ENCODE measurements around the gene MAMDC4. TPM values are rescaled to one million over a fixed set of nuclear protein-coding genes. Genes with fewer than 3 reads are reported as not detected.
A peak's percentile ranks its signal among the peaks of the same experiment; 100 is the strongest.

Gene MAMDC4
- total and polyA plus RNA-seq, 2 of the 13 experiments (the other 11 are each of a cell fraction or from before 2014, with no cell fraction given) = 6.0 to 6.8 TPM

- no peak for ATAC-seq
- POLR2A ChIA-PET = interaction anchor here (1.1 to 1.2 kb wide), 2 partner anchors 10 to 21 kb away, joined by 3 read pairs; no protein-coding TSS in a partner anchor
- Histone ChIP-seq H3K9me3 (ENCODE audit: low read length) (peaks cover 13% of the 10 kb centered on the region), H2AFZ (ENCODE audit: low read length) (no peak overlapping the region), H3K4me2 (ENCODE audit: low read depth, low read length) (no peak overlapping the region), H3K4me3 (replicated peaks in 1 of 3; ENCODE audit: insufficient read depth in 1 of 3, low read depth in 2 of 3, low read length in 3 of 3) (no peak overlapping the region), H3K79me2 (ENCODE audit: insufficient read depth, low read length) (no peaks in the 10 kb centered on the region), H3K27ac (ENCODE audit: extremely low read length, insufficient read depth, low read length) (no peak overlapping the region), H3K27me3 (ENCODE audit: control insufficient read depth in 1 of 2, insufficient read depth in 2 of 2, low read length in 2 of 2) (peaks cover 0 to 4% of the 10 kb centered on the region in 2 experiments; a peak in 3 of 5 replicates), H4K20me1 (ENCODE audit: insufficient read depth, low read length) (no peaks in the 10 kb centered on the region), H3K36me3 (replicated peaks in 1 of 2; ENCODE audit: control insufficient read depth in 1 of 2, insufficient read depth in 2 of 2, low read length in 2 of 2) (no peaks in the 10 kb centered on the region), H3K4me1 (ENCODE audit: insufficient read depth, low read length) (peaks cover 8% of the 10 kb centered on the region; the same call in 1 of the 2 replicates), H3K9ac (ENCODE audit: insufficient read depth, low read depth, low read length) (no peak overlapping the region)
- no peak for FAIRE-seq
- no peak for DNase-seq (ENCODE audit: low spot score)
- CTCF ChIA-PET (ENCODE audit: low intra/inter-chr PET ratio, low total read pairs) = no interaction called here
- WGBS (ENCODE audit: low lambda C conversion rate) = 64% methylated on average over 6 of the region's 6 CpGs
- TF ChIP-seq CEBPG (CRISPR knock-in tag; IDR thresholded peaks at IDR 0.05) (peak; percentile 5; the same call in 1 of the 2 replicates), CEBPB (IDR thresholded peaks at IDR 0.05; ENCODE audit: borderline replicate concordance, low read depth, low read length) (peak; percentile 40; the same call in 1 of the 2 replicates), KLF9 (CRISPR knock-in tag; IDR thresholded peaks at IDR 0.05; ENCODE audit: low read depth) (no peak), YEATS4 (CRISPR knock-in tag; IDR thresholded peaks at IDR 0.05; ENCODE audit: borderline replicate concordance) (no peak), ZNF616 (CRISPR knock-in tag; IDR thresholded peaks at IDR 0.05; ENCODE audit: low read depth) (no peak), ZFP41 (CRISPR knock-in tag; IDR thresholded peaks at IDR 0.05; ENCODE audit: borderline replicate concordance) (no peak)
- no TSS peak for BruUV-seq (replicated peaks)
- intact Hi-C loops (cut with micrococcal nuclease; ENCODE audit: unreplicated experiment) = no loop called here
- in situ Hi-C loops (cut with HindIII; ENCODE audit: extremely low pct_ligation_motif_present, low pct_unique_long_range_greater_than_20kb) = no loop called here
Measured at GRCh38 chr9:136875155-136875554, 23.0 kb downstream of the MAMDC4 start.

DNA sequence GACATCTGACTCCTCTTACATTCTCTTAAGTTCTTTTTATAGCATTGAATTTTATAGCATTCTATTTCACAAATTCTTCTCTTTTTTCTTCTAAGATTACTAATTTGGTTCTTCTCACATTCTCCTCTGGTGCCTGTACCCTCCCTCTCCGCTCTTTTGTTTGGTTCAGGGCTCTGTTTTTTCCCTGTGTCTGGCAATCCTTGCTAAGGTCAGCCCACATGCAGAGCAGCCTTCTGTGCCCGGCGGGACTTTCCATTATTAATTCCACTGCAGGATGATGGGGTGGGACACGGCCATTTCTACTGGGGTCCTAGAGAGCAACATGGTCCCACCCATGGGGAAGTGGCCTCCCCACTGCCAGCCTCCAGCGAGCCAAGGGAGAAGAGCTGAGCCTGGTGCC lies 24.3 kb downstream of the MAMDC4 start:
- Histone ChIP-seq H4K20me1 (ENCODE audit: insufficient read depth, low read length) (no peaks in the 10 kb centered on the region), H3K27me3 (ENCODE audit: control insufficient read depth in 1 of 2, insufficient read depth in 2 of 2, low read length in 2 of 2) (peaks cover 0 to 4% of the 10 kb centered on the region in 2 experiments; a peak in 3 of 5 replicates), H3K79me2 (ENCODE audit: insufficient read depth, low read length) (no peaks in the 10 kb centered on the region), H3K27ac (ENCODE audit: extremely low read length, insufficient read depth, low read length) (no peak overlapping the region), H3K36me3 (replicated peaks in 1 of 2; ENCODE audit: control insufficient read depth in 1 of 2, insufficient read depth in 2 of 2, low read length in 2 of 2) (no peaks in the 10 kb centered on the region), H3K4me2 (ENCODE audit: low read depth, low read length) (no peak overlapping the region), H3K9ac (ENCODE audit: insufficient read depth, low read depth, low read length) (no peak overlapping the region), H3K4me1 (ENCODE audit: insufficient read depth, low read length) (peaks cover 20% of the 10 kb centered on the region), H3K4me3 (replicated peaks in 1 of 3; ENCODE audit: insufficient read depth in 1 of 3, low read depth in 2 of 3, low read length in 3 of 3) (no peak overlapping the region), H2AFZ (ENCODE audit: low read length) (no peak overlapping the region), H3K9me3 (ENCODE audit: low read length) (peaks cover 13% of the 10 kb centered on the region)
- FAIRE-seq = no peak
- BruUV-seq (replicated peaks) = no TSS peak
- DNase-seq (ENCODE audit: low spot score) = no peak
- intact Hi-C loops (cut with micrococcal nuclease; ENCODE audit: unreplicated experiment) = no loop called here
- 53% methylated on average over 4 of the region's 5 CpGs for WGBS (ENCODE audit: low lambda C conversion rate)
- POLR2A ChIA-PET = no interaction called here
- TF ChIP-seq SCMH1 (CRISPR knock-in tag; IDR thresholded peaks at IDR 0.05; ENCODE audit: borderline replicate concordance) = no peak
- no peak for TF ChIP-seq MBD4 (IDR thresholded peaks at IDR 0.05; ENCODE audit: borderline replicate concordance, low read length)
- no peak for TF ChIP-seq HOXA5 (CRISPR knock-in tag; IDR thresholded peaks at IDR 0.05)
- TF ChIP-seq, protein P1, sequence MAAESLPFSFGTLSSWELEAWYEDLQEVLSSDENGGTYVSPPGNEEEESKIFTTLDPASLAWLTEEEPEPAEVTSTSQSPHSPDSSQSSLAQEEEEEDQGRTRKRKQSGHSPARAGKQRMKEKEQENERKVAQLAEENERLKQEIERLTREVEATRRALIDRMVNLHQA (CRISPR knock-in tag; IDR thresholded peaks at IDR 0.05) = no peak
- in situ Hi-C loops (cut with HindIII; ENCODE audit: extremely low pct_ligation_motif_present, low pct_unique_long_range_greater_than_20kb) = no loop called here
- CTCF ChIA-PET (ENCODE audit: low intra/inter-chr PET ratio, low total read pairs) = no interaction called here
- ATAC-seq = no peak
